ENCODE data around the gene CHST8.

CHST8 gene

GRCh38 chr19:33805313-33805712, 183.6 kb downstream of the CHST8 start:
- Histone ChIP-seq H3K27ac (ENCODE audit: insufficient read depth, low read length, poor library complexity, severe bottlenecking) (no peak overlapping the region), H3K4me1 (ENCODE audit: control insufficient read depth, insufficient read depth, low read length, poor library complexity, severe bottlenecking) (peaks cover 12% of the 10 kb centered on the region), H3K36me3 (ENCODE audit: control insufficient read depth, insufficient read depth, low read length) (no peaks in the 10 kb centered on the region), H3K27me3 (replicated peaks; ENCODE audit: control insufficient read depth, insufficient read depth, low read length, poor library complexity, severe bottlenecking) (no peaks in the 10 kb centered on the region), H3K4me3 (ENCODE audit: insufficient read depth, low read depth, low read length, poor library complexity, severe bottlenecking) (no peak overlapping the region), H3K9me3 (ENCODE audit: control insufficient read depth, low read length) (no peaks in the 10 kb centered on the region)
- DNase-seq, result no peak

- H3K27ac ChIP-seq (ENCODE audit: insufficient read depth, low read length, poor library complexity, severe bottlenecking), result no peak overlapping the region
- no peak for DNase-seq
- no peaks in the 10 kb centered on the region for H3K36me3 ChIP-seq (ENCODE audit: control insufficient read depth, insufficient read depth, low read length)
- no peak overlapping the region for H3K4me3 ChIP-seq (ENCODE audit: insufficient read depth, low read depth, low read length, poor library complexity, severe bottlenecking)
- H3K9me3 ChIP-seq (ENCODE audit: control insufficient read depth, low read length), result no peaks in the 10 kb centered on the region
- H3K4me1 ChIP-seq (ENCODE audit: control insufficient read depth, insufficient read depth, low read length, poor library complexity, severe bottlenecking), result peaks cover 12% of the 10 kb centered on the region
- H3K27me3 ChIP-seq (replicated peaks; ENCODE audit: control insufficient read depth, insufficient read depth, low read length, poor library complexity, severe bottlenecking), result no peaks in the 10 kb centered on the region
Measured at GRCh38 chr19:33805840-33806433, 184.2 kb downstream of the CHST8 start.

- no peak for DNase-seq
- H3K36me3 ChIP-seq (ENCODE audit: control insufficient read depth, insufficient read depth, low read length), result no peaks in the 10 kb centered on the region
Measured at GRCh38 chr19:33806434-33806881, 184.7 kb downstream of the CHST8 start.

GRCh38 chr19:33808399-33808798, 186.6 kb downstream of the CHST8 start:
- H3K36me3 ChIP-seq (ENCODE audit: control insufficient read depth, insufficient read depth, low read length), result no peaks in the 10 kb centered on the region
- DNase-seq, result no peak
- no peaks in the 10 kb centered on the region for H3K27me3 ChIP-seq (replicated peaks; ENCODE audit: control insufficient read depth, insufficient read depth, low read length, poor library complexity, severe bottlenecking)
- no peak overlapping the region for H3K4me3 ChIP-seq (ENCODE audit: insufficient read depth, low read depth, low read length, poor library complexity, severe bottlenecking)
- no peak overlapping the region for H3K27ac ChIP-seq (ENCODE audit: insufficient read depth, low read length, poor library complexity, severe bottlenecking)
- H3K9me3 ChIP-seq (ENCODE audit: control insufficient read depth, low read length), result no peaks in the 10 kb centered on the region
- H3K4me1 ChIP-seq (ENCODE audit: control insufficient read depth, insufficient read depth, low read length, poor library complexity, severe bottlenecking), result peaks cover 12% of the 10 kb centered on the region

More at GRCh38 chr19:33806434-33806881, 184.7 kb downstream of the CHST8 start:
- Histone ChIP-seq H3K4me1 (ENCODE audit: control insufficient read depth, insufficient read depth, low read length, poor library complexity, severe bottlenecking) (peaks cover 12% of the 10 kb centered on the region), H3K27me3 (replicated peaks; ENCODE audit: control insufficient read depth, insufficient read depth, low read length, poor library complexity, severe bottlenecking) (no peaks in the 10 kb centered on the region), H3K9me3 (ENCODE audit: control insufficient read depth, low read length) (no peaks in the 10 kb centered on the region), H3K4me3 (ENCODE audit: insufficient read depth, low read depth, low read length, poor library complexity, severe bottlenecking) (no peak overlapping the region), H3K27ac (ENCODE audit: insufficient read depth, low read length, poor library complexity, severe bottlenecking) (no peak overlapping the region)

- H3K4me3 ChIP-seq (ENCODE audit: insufficient read depth, low read depth, low read length, poor library complexity, severe bottlenecking), result no peak overlapping the region
- peaks cover 12% of the 10 kb centered on the region for H3K4me1 ChIP-seq (ENCODE audit: control insufficient read depth, insufficient read depth, low read length, poor library complexity, severe bottlenecking)
- no peaks in the 10 kb centered on the region for H3K36me3 ChIP-seq (ENCODE audit: control insufficient read depth, insufficient read depth, low read length)
- no peaks in the 10 kb centered on the region for H3K9me3 ChIP-seq (ENCODE audit: control insufficient read depth, low read length)
- no peaks in the 10 kb centered on the region for H3K27me3 ChIP-seq (replicated peaks; ENCODE audit: control insufficient read depth, insufficient read depth, low read length, poor library complexity, severe bottlenecking)
- H3K27ac ChIP-seq (ENCODE audit: insufficient read depth, low read length, poor library complexity, severe bottlenecking), result no peak overlapping the region
- no peak for DNase-seq
Measured at GRCh38 chr19:33809960-33810359, 188.2 kb downstream of the CHST8 start.

GRCh38 chr19:33810821-33811220, 189.1 kb downstream of the CHST8 start:
- no peaks in the 10 kb centered on the region for H3K36me3 ChIP-seq (ENCODE audit: control insufficient read depth, insufficient read depth, low read length)
- no peaks in the 10 kb centered on the region for H3K9me3 ChIP-seq (ENCODE audit: control insufficient read depth, low read length)
- DNase-seq, result no peak
- H3K27ac ChIP-seq (ENCODE audit: insufficient read depth, low read length, poor library complexity, severe bottlenecking), result no peak overlapping the region
- no peaks in the 10 kb centered on the region for H3K27me3 ChIP-seq (replicated peaks; ENCODE audit: control insufficient read depth, insufficient read depth, low read length, poor library complexity, severe bottlenecking)
- no peak overlapping the region for H3K4me3 ChIP-seq (ENCODE audit: insufficient read depth, low read depth, low read length, poor library complexity, severe bottlenecking)
- peaks cover 11% of the 10 kb centered on the region for H3K4me1 ChIP-seq (ENCODE audit: control insufficient read depth, insufficient read depth, low read length, poor library complexity, severe bottlenecking)

- no peak overlapping the region for H3K4me3 ChIP-seq (ENCODE audit: insufficient read depth, low read depth, low read length, poor library complexity, severe bottlenecking)
- H3K4me1 ChIP-seq (ENCODE audit: control insufficient read depth, insufficient read depth, low read length, poor library complexity, severe bottlenecking), result peaks cover 7% of the 10 kb centered on the region
- H3K9me3 ChIP-seq (ENCODE audit: control insufficient read depth, low read length), result no peaks in the 10 kb centered on the region
- H3K27me3 ChIP-seq (replicated peaks; ENCODE audit: control insufficient read depth, insufficient read depth, low read length, poor library complexity, severe bottlenecking), result no peaks in the 10 kb centered on the region
- H3K27ac ChIP-seq (ENCODE audit: insufficient read depth, low read length, poor library complexity, severe bottlenecking), result no peak overlapping the region
- no peak for DNase-seq
- H3K36me3 ChIP-seq (ENCODE audit: control insufficient read depth, insufficient read depth, low read length), result no peaks in the 10 kb centered on the region
Measured at GRCh38 chr19:33811246-33811645, 189.5 kb downstream of the CHST8 start.

GRCh38 chr19:33811736-33812387, 190.1 kb downstream of the CHST8 start:
- DNase-seq, result no peak
- H3K27ac ChIP-seq (ENCODE audit: insufficient read depth, low read length, poor library complexity, severe bottlenecking), result no peak overlapping the region

GRCh38 chr19:33812388-33813330, 190.9 kb downstream of the CHST8 start:
- no peak for DNase-seq
- H3K27me3 ChIP-seq (replicated peaks; ENCODE audit: control insufficient read depth, insufficient read depth, low read length, poor library complexity, severe bottlenecking), result no peaks in the 10 kb centered on the region
- no peaks in the 10 kb centered on the region for H3K36me3 ChIP-seq (ENCODE audit: control insufficient read depth, insufficient read depth, low read length)

More at GRCh38 chr19:33811736-33812387, 190.1 kb downstream of the CHST8 start:
- peaks cover 1% of the 10 kb centered on the region for H3K4me1 ChIP-seq (ENCODE audit: control insufficient read depth, insufficient read depth, low read length, poor library complexity, severe bottlenecking)
- no peak overlapping the region for H3K4me3 ChIP-seq (ENCODE audit: insufficient read depth, low read depth, low read length, poor library complexity, severe bottlenecking)
- no peaks in the 10 kb centered on the region for H3K9me3 ChIP-seq (ENCODE audit: control insufficient read depth, low read length)
- no peaks in the 10 kb centered on the region for H3K27me3 ChIP-seq (replicated peaks; ENCODE audit: control insufficient read depth, insufficient read depth, low read length, poor library complexity, severe bottlenecking)
- no peaks in the 10 kb centered on the region for H3K36me3 ChIP-seq (ENCODE audit: control insufficient read depth, insufficient read depth, low read length)

More at GRCh38 chr19:33812388-33813330, 190.9 kb downstream of the CHST8 start:
- Histone ChIP-seq H3K4me1 (ENCODE audit: control insufficient read depth, insufficient read depth, low read length, poor library complexity, severe bottlenecking) (no peaks in the 10 kb centered on the region), H3K9me3 (ENCODE audit: control insufficient read depth, low read length) (no peaks in the 10 kb centered on the region), H3K27ac (ENCODE audit: insufficient read depth, low read length, poor library complexity, severe bottlenecking) (no peak overlapping the region), H3K4me3 (ENCODE audit: insufficient read depth, low read depth, low read length, poor library complexity, severe bottlenecking) (no peak overlapping the region)
